ENCODE measurements around the gene SEC63.
"Not testable (repeated sequence)": the region's sequence is repeated elsewhere in the genome, so short reads cannot be mapped to it uniquely, and the experiment has no call there.

SEC63 gene

DNA sequence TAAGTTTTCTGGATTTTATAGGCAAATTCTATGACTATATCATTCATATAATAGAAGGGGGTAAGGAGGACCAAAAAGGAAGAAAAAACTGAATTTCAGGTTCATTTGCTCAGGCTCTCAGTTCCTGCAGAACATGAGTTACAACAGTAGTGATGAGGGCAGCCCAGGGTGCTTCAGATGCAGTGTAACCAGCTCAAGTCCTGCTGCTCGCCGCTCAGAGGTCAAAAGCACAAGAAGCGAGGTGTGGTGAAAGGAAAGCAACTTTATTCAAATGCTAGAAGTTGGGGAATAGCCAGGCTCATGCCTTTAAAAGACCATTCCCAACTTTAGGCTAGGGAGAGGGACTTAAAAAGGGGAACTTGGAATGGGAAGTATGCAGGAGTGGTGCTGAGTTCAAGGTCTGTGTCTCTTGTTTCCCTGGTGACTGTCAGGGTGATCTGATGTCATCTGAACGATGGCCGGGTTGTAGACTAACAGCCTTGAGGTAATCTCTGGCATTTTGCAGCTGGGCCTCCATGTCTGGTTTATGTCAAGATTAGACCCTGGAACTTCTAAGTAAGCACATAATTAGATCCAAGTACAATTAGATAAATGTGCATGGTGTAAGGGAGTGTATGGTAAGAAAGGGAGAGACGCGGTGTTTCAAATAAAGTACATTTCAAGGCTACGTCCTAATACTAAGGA is 14.5 kb upstream of the SEC63 start:
- no peak for DNase-seq

DNA sequence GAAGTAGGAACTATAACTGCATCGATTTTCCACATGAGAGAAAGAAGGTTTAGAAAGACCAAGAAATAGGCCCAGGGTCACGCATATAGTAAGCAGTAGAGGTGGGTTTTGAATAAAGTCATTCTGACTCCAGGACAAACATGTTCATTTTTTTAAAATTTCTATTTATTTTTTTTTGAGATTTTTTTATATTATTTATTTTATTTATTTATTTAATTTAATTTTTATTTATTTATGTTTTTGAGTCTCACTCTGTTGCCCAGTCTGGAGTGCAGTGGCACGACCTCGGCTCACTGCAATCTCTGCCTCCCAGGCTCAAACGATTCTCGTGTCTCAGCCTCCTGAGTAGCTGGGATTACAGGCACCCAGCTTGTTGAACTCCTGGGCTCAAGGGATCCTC is 13.2 kb upstream of the SEC63 start:
- DNase-seq, result no peak

DNA sequence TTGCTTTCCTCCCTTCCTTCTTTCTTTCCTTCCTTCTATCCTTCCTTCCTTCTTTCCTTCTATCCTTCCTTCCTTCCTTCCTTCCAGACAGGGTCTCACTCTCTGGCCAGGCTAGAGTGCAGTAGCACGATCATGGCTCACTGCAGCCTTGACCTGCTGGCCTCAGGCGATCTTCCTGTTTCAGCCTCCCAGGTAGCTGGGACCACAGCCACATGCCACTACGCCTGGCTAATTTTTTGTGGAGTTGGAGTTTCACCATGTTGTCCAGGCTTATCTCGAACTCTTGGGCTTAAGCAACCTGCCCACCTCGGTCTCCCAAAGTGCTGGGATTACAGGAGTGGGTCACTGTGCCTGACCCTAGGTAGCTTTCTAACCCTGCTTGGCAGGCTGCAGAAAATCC is 12.2 kb upstream of the SEC63 start:
- no peak for DNase-seq

DNA sequence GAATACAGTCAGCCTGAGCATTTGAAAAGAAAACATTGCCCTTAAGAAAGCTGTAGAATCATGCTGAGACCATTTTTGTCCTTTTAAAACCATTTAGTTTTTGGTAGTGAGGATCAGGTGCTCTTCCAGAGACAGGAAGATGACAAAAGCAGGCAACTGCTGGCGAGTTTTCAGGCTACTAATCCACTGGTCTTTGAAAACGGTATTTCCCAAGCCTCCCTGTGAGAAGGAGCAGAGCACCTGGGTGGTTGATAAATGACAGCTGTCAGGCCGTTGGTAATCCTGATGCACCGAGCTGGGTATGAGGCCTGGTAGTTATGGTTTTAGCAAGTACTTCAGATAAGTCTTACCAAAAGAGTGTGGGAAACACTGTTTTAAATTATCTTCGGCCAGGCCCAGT is 10.1 kb upstream of the SEC63 start:
- no peak for DNase-seq

DNA sequence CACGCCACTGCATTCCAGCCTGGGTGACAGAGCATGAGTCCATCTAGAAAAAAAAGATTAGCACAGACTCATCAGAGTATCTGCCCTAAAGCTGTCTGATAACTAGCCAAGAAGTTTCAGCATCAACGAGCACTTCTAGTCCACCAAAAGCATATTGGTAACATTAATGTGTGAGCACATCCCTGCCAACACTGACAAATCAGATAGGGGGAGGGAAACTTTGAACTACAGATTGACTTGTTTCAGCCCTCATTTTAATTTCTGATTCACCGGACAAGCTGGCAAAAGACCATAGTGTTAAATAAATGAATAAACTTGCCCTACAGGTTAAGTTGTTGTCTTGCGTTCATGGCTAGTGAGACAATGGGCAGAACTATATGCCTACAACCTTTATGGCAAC is 7.7 kb upstream of the SEC63 start:
- no peak for DNase-seq

DNA sequence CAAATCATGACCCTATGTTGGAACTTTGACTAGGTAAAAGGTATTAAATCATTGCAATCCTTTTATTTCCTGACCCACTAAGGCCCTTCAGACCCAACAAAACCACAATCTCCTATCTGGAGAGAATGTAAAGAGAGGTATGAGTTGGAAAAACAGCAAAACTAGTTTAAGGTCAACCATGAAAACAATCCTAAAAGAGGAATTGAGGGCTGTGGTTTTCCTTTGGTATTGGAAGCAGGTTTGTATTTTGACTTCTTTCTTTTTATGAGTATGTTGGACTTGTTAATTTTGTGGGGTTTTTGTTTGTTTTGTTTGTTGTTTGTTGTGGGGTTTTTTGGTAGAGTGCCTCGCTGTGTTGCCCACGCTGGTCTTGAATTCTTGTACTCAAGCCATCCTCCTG is 4.7 kb upstream of the SEC63 start:
- DNase-seq, result no peak

DNA sequence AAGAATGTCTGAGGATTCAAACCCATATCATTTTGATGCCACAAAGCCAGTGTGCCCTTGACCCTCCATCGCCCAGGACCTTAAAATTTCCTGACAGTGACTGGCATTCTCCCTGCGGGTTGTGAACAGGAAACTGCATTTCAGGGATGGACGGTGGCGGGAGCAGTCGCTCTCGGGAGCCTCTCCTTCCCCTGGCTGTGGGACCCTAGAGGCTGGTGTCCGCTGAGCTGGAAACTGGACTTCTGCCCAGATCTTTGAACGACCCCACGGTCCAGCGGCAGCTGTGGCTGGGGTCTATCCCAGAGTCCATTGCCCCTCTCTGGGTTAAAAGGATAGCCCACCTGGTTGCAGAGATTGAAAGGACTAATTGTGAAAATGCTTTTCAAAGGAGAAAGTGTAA is 1.4 kb upstream of the SEC63 start:
- DNase-seq, result no peak

DNA sequence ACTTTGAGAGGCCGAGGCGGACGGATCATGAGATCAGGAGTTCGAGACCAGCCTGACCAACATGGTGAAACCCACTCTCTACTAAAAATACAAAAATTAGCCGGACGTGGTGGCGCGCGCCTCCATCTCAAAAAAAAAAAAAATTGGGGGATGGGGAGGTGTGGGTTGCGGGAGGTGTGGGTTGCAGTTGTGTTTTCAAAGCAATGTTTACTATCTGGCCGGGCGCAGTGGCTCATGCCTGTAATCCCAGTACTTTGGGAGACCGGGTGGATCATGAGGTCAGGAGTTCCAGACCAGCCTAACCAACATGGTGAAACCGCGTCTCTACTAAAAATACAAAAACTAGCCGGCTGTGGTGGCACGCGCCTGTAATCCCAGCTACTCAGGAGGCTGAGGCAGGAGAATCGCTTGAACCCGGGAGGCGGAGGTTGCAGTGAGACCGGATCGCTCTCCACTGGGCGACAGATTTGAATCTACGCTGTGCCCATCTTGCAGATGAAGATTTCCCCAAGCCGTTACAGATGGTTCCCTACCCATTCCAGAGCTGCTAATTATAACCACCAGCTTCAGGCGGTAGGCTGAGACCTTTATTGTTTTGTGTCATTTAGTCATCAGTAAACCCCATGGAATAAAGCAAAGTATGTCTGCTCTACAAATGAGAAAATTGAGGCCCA is 818 bp upstream of the SEC63 start:
- DNase-seq, result not testable (repeated sequence)

DNA sequence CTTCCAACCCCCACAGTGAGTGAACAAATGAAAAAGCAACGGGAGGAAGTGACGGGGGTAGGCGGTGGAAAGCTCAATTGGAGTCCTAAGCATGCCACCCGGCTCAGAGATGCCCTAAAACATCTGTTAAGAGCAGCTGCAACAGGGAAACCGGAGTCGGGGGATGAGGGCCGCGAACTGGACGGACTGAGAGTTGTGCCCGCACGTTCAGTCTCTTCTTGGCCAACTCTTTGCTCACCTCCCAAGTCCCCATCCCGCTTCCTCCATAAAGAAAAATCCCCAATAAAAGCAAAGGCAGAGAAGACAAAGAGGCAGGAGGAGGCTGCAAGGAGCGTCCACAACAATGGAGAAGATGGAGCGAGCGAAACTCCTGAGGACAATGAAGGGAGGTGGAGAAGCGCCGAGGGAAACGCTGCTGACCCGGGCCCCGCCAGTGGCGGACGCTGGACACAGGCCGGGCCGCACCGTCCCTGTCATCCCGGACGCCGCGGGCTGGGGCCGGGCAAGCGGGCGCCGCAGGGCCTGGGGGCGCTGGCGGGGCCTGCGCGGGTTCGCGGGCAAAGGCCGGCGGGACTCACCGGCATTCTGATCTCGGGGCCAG is 600 bp downstream of the SEC63 start:
- DNase-seq, result peak; percentile 20 to 53

DNA sequence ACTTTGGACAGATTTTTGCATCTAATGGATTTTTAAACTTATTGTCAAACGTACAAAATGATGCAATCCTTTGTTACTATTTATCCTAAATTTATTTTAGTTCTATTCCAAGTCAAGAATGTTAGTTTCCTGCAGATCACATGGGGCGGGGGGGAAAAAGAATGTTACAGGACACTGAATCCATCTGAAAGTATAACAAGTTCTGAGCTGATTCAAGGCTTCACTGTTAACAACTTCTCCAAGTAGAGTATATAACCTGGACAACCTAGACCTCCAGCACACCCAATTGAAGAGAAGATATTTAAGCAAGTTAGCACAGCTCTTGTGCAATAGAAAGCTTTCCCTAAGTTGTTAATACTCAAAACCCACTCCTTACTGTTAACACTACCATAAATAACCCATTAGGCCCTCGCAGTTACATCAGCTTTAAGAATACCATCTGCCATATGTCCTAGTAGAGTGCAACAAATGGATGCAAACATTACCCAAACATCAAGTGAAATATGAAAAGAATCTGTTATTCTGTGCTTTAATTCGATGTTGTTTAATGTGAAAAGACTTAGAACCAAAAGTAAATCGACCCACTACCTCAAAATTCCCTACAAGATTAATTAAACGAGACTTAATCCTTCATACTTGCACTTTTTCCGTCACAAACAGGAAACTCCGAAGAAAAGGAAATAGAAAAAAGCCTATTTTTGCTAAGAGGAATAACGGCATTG is 1.3 kb downstream of the SEC63 start:
- no peak for DNase-seq

DNA sequence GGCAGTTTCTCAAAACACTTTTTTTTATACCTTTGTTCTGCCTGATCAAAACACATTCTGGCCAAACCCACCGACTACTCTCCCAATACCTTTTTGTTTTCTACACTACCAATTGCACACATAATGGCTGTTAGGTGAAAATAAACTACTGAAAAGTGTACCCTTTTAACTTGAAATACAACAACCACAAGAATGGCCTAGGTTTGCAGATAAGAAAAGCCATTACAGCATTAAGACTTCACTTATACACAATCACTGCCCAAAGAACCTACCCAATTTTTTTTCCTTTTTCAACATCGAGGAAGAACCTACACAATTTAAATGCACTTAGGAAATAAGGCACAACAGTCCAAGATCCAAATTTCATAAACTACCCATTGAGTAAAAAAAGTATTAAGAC is 1.8 kb downstream of the SEC63 start:
- no peak for DNase-seq

DNA sequence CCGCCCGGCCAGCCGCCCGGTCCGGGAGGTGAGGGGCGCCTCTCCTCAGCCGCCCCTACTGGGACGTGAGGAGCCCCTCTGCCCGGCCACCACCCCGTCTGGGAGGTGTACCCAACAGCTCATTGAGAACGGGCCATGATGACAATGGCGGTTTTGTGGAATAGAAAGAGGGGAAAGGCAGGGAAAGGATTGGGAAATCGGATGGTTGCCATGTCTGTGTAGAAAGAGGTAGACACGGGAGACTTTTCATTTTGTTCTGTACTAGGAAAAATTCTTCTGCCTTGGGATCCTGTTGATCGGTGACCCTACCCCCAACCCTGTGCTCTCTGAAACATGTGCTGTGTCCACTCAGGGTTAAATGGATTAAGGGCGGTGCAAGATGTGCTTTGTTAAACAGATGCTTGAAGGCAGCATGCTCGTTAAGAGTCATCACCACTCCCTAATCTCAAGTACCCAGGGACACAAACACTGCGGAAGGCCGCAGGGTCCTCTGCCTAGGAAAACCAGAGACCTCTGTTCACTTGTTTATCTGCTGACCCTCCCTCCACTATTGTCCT is 4.1 kb downstream of the SEC63 start:
- not testable (repeated sequence) for DNase-seq

DNA sequence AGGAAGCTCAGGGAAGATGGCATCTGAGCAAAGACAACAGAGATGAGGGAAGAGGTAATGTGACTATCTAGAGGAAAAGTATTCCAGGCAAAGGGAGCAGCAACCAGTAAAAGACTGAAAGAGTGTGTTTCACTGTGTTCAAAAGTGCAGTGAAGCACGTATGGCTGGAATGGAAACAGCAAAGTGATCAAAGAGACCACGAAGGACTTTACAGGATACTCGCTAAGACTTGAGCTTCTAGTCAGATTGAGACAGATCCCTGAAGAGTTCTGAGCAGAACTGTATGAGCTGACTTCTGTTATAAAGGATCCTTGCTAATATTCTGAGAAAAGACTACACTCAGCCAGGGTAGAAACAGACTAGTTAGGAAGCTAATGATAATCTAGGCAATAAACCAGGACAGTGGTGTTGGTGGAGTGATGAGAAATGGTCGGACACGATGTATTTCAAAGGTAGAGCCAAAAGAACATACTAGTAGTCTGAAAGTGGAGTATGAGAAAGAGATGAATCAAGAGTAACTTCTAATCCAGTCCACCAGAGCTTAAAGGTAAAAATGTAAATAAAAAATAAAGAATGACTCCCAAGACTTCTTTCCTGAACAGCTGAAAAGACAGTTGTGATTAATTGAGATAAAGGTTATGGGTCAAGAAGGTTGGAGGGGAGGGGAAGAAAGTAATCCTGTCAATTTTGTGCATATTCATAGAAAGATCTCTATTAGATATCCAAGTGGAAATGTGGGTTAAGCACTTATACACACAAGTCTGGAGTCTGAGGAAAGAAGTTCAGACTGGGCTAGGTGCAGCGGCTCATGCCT is 14.2 kb downstream of the SEC63 start:
- no peak for DNase-seq

DNA sequence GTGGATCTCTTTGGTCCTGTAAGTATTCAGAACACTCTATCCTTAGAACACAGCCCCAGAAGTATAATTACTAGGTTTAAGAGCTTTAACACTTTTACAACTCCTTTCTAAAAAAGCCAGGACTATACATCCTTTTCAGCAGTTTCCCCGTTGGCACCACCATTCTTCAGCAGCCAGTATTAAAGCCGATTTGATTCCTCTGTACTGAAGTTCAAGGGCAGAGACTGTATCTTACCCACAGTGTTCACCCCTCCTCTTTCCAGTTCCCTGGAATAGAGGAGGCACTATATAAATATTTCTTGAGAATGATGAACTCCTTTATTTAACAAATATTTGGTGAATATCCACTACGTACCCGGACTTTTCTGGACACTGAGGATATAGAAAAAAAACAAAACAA is 15.9 kb downstream of the SEC63 start:
- no peak for DNase-seq

DNA sequence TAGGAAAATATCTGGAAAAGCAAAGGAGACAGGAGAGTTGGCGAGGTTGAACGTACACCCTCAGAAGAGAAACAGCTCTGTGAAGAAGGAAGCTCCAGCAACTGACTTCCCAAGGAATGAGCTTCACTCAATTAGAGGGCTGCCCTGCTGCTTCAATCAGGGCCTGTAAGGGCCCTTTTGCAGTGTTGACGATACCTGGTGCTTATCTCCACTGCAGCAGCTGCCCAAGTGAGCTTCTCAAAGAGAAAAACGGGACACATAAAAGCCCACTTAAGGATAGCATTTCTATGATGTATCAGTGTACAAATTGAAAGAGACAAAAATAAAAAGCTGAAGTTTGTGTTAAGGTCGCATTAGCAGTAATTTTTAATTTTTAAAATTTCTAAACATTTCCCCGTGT is 16.4 kb downstream of the SEC63 start:
- DNase-seq, result no peak

DNA sequence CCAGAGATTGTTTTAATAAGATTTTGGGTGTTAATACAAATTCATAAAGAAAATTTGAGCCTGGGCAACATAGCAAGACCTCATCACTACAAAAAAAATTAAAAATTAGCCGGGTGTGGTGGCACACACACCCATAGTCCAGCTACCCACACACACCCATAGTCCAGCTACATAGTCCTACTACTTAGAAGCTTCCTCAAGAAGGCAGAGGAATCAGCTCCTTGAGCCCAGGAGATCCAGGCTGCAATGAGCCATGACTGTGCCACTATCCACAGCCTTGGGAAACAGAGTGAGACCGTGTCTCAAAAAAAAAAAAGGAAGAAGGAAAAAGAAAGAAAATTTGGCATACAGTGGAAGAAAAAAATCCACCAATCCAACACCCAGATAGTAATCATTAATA is 16.8 kb downstream of the SEC63 start:
- DNase-seq, result no peak

DNA sequence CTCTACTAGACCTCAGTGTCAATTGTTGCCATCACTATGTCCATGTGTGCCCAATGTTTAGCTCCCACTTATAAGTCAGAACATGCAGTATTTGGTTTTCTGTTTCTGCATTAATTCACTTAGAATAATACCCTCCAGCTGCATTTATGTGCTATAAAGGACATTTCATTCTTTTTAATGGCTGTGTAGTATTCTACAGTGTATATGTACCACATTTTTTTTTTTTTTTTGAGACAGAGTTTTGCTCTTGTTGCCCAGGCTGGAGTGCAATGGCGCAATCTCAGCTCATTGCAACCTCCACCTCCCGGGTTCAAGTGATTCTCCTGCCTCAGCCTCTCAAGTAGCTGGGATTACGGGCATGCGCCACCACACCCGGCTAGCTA is 21.1 kb downstream of the SEC63 start:
- not testable (repeated sequence) for DNase-seq

DNA sequence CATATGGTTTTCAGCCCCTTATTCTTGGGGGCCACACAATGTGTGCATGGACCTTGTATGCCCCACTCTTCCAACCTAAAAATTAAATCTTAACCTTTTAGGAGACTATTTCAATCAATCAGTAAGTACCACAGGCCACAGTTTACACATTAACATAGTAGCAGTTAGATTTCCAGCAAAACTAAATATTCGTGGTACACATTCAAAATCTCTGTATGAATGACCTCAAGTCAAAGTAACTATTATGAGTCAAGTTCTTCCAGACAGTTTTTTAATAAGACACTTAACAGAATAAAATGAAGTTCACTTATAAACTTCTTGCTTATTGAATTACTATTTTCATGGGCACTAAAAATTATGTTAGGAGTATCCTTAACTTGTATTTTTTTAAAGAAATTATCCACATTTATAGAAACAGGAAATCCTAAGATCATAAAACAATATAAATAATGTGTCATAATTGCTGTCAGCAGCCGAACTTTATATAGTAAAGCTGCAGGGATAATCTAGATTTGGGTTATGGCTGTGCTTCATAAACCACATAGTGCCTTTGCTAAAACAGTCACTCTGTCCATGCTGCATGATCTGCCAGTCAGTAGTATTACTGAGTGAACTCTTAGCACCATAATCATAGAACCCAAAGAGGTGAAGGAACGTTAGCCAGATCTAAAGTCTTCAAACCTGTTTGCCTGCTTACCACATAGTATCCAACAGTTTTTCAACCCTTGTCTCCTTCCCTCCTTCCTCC is 21.7 kb downstream of the SEC63 start:
- no peak for DNase-seq

DNA sequence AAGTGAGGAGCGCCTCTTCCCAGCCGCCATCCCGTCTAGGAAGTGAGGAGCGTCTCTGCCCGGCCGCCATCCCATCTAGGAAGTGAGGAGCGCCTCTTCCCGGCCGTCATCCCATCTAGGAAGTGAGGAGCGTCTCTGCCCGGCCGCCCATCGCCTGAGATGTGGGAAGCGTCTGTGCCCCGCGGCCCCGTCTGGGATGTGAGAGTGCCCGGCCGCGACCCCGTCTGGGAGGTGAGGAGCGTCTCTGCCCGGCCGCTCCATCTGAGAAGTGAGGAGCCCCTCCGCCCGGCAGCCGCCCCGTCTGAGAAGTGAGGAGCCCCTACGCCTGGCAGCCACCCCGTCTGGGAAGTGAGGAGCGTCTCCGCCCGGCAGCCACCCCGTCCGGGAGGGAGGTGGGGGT is 23.8 kb downstream of the SEC63 start:
- not testable (repeated sequence) for DNase-seq

DNA sequence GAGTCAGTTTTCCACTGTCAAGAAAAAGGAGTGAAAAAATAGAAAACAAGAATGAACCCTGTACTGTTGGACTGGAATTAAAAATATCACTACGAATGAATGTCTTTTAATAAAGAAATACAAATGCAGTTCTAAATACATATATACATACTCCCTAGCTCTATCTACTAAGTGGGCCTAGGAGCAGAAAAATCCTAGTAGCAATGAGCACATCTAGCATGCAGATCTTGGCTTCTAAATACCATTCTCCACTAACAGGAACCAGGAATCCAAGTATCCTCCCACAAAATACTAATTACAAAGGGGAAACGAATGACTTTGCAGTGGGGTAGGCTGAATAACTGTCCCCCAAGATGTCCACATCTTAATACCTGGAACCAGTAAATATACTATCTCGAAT is 25.4 kb downstream of the SEC63 start:
- no peak for DNase-seq

DNA sequence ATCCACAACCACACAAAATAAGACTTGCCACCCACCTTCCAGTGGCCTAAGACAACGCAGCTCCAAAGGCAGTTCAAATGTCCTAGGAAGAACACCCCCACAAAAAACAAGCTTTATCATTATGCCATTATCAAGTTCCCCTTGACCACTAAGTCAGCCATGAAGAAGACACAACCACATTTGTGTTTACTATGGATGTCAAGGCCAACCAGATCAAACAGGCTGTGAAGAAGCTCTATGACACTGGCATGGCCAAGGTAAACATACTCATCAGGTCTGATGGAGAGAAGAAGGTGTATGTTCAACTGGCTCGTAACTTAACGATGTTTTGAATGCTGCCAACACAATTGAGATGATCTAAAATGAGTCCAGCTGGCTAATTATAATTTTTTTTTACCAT is 26.1 kb downstream of the SEC63 start:
- no peak for DNase-seq

DNA sequence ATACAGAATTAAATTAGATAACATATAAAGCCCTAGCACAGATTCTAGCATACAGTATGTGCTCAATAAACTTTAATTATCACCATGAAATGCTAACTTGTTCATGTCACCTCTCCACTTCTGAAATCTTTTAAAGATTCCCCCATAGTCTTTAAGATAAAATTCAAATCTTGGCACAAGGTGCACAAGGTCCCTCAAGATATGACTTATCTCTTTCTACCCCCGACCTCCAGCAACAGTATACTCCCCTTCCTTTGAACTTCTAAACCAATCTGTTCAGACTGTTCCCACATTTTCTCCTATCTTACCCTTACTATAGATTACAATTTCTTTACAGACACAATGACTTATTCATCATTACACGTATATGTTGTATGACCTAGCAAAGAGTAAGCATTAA is 29.0 kb downstream of the SEC63 start:
- DNase-seq, result no peak

All from NCI-H526 (cell line).